ENCODE results near the gene TGM1.

- TF ChIP-seq, protein P1, sequence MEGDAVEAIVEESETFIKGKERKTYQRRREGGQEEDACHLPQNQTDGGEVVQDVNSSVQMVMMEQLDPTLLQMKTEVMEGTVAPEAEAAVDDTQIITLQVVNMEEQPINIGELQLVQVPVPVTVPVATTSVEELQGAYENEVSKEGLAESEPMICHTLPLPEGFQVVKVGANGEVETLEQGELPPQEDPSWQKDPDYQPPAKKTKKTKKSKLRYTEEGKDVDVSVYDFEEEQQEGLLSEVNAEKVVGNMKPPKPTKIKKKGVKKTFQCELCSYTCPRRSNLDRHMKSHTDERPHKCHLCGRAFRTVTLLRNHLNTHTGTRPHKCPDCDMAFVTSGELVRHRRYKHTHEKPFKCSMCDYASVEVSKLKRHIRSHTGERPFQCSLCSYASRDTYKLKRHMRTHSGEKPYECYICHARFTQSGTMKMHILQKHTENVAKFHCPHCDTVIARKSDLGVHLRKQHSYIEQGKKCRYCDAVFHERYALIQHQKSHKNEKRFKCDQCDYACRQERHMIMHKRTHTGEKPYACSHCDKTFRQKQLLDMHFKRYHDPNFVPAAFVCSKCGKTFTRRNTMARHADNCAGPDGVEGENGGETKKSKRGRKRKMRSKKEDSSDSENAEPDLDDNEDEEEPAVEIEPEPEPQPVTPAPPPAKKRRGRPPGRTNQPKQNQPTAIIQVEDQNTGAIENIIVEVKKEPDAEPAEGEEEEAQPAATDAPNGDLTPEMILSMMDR (IDR thresholded peaks at IDR 0.05; ENCODE audit: poor library complexity) = no peak
- no peak for TF ChIP-seq EZH2 (IDR thresholded peaks at IDR 0.05; ENCODE audit: borderline replicate concordance)
- no peak for TF ChIP-seq EZH2phosphoT487 (IDR thresholded peaks at IDR 0.05; ENCODE audit: low read depth, severe bottlenecking, unreplicated experiment)
Measured at GRCh38 chr14:24251880-24252288, 11.1 kb downstream of the TGM1 start.

All from hepatocyte (in vitro differentiated cells).